A549 treated with AZD9567 at 1 μM for 4 hours (cell line): ENCODE results near the gene CRYGC. TPM values are rescaled to one million over a fixed set of nuclear protein-coding genes. Genes with fewer than 3 reads are reported as not detected.

Experiments
- total RNA-seq: library from RNA; stranded (reverse); fragments of 200-300 nt; extraction: Qiagen RNA extraction; gene quantifications from 5 replicates; pipeline ENCODE4 v1.2.3, GENCODE V29; 2022; ENCODE audit not compliant: insufficient read depth

Gene CRYGC, protein sequence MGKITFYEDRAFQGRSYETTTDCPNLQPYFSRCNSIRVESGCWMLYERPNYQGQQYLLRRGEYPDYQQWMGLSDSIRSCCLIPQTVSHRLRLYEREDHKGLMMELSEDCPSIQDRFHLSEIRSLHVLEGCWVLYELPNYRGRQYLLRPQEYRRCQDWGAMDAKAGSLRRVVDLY
- 0.22 TPM in 1 of 5 replicates, not detected in the others for total RNA-seq

DNA sequence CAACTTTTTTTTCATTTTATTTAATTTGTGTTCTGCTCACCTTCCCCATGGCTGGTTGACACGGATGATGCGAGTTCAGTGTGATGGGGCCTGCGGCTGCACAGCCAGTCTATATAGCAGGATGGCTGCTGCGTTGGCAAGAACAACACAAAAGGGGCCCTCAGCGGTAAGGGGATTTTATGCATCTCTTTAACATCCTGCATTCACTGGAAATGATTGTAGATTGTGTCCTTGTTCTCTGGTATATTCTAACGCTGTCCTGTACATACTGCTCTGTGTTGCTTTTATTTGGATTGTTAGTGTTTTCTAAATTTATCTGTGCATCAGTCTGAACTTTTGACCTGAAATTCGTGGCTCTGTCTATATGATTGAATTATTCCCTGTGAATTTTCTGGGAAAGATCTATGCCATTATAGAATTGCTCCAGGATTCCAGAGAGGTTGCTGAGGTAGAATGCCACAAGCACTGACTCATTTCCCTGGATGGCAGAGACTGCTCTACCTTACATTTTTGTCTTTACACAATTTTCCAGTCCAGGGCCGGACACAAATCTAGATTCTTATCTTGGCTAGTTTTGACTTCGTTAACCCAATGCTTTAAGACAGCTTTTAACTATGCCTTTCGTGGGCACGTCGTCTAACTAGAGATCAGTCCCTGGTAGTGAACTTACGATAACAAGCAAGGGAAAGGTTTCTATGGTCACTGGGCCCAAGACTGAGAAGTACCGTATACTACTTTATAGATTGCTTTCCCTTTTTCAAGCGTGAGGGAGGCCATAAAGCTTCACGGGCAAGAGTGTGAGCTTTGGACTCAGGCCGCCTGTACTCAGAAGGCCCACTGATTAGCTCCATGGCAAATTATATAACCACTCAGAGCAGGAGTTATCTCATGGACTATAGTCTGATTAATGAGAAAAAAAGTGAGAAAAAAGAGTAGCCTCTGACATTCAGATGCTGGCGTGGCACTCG, at the start of gene CRYGC:
CRYGC (minus strand) TSS at position 85 of the 968 bp plus-strand sequence; CDS start at position 49, 36 bp downstream.

DNA sequence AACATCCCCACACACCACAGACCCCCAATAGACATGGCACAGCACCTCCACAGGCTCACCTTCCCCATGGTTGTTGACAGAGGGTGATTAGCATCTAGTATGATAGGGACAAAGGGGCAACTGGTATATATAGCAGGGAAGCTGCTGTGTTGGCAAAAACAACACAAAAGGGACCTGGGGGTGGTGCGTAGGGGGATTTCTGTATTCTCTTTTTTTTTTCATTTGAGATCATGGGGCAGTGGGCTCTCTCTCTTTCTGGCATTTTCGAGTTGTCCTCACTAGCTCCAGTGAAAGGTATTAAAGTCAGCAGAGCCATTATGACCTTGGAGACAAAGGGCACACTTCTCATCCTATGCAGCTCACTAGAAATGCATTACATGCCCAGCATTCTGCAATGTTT, 33.9 kb upstream of the CRYGC start, which contains the start of gene CRYGA:
CRYGA (minus strand) TSS at position 101 of the 400 bp plus-strand sequence; CDS start at position 68, 33 bp downstream.

DNA sequence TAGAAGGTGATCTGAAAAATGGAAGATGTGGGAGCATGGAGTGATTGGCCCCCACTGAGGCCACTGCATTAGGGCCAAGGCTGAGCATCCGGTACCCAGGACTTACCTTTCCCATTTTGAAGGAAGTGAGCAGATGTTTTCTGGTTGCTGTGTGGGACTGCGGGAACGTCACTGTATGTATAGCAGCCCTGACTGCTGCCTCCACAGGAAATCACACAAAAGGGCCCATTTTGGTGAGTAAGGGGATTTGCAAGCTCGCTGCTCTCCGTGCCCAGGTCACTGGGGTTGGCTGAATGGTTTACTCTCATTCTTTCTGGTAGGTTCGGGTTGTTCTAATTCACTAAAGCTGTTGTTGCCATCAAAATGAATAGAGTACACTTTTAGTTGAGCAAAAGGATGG, 16.4 kb upstream of the CRYGC start, which contains the start of gene CRYGB:
CRYGB (minus strand) TSS at position 153 of the 400 bp plus-strand sequence; CDS start at position 115, 38 bp downstream.

DNA sequence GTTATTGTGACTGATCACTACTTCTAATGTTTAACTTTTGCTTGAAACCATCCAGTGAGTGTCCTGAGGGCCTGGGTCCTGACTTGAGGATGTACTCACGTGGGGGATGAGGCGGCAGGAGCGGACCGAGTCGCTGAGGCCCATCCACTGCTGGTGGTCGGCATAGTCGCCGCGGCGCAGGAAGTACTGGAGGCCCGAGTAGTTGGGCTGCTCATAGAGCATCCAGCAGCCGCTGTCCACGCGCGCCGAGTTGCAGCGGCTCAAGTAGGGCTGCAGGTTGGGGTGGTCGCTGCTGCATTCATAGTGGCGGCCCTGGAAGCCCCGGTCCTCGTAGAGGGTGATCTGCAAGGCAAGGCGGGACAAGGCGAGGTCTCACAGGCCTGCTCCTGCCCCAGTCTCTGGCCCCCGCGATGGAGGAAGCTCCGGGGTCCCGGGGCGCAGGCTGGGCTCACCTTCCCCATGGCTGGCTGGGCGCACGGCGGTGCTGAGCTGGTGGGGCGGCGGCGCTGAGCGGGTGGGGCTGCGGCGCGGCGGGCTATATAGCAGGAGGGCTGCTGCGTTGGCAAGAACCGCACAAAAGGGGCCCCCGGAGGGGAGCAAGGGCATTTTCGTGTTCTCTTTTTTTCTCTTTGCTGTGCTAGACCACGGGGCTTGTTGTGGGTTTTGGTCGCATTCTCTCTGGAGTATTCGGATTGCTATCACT, 5.5 kb downstream of the CRYGC start, which contains the start of gene CRYGD:
CRYGD (minus strand) TSS at position 512 of the 703 bp plus-strand sequence; CDS start at position 461, 51 bp downstream.

Other genes starting within 250 kb of the CRYGC start
- 2.0 to 5.2 TPM (median 2.6 TPM) in 5 replicates for gene PLEKHM3, start 104.3 kb downstream of the CRYGC start, total RNA-seq
- not detected in 5 replicates for gene CRYGD, start 5.3 kb downstream of the CRYGC start, total RNA-seq
- gene CRYGB, start 16.3 kb upstream of the CRYGC start, total RNA-seq, result not detected in 5 replicates
- not detected in 5 replicates for gene CRYGA, start 33.8 kb upstream of the CRYGC start, total RNA-seq
- gene C2orf80, start 60.2 kb upstream of the CRYGC start, total RNA-seq, result not detected in 5 replicates
- gene IDH1, start 125.2 kb upstream of the CRYGC start, total RNA-seq, result 77.4 to 91.3 TPM (median 84.4 TPM) in 5 replicates
- 4.5 to 7.0 TPM (median 6.9 TPM) in 5 replicates for gene PIKFYVE, start 136.4 kb upstream of the CRYGC start, total RNA-seq